OCI-LY1 (cell line): ENCODE data around the gene C20orf204.

Experiments used
- H2AFZ ChIP-seq: fragments of 200-600 bp; sonication (generic), shearing (Covaris generic); 2 replicates; pipeline ENCODE4 v1.6.0; 2014; ENCODE audit warnings: antibody characterized with exemption, mild to moderate bottlenecking, low read length
- H3F3A ChIP-seq: fragments of 200-600 bp; sonication (generic), shearing (Covaris generic); 2 replicates; pipeline ENCODE4 v1.6.0; 2014; ENCODE audit warnings: mild to moderate bottlenecking, antibody characterized with exemption, low read length, moderate library complexity; ENCODE audit not compliant: insufficient read depth
- H3K27ac ChIP-seq: fragments of 200-600 bp; sonication (generic); 2 replicates; pipeline ENCODE4 v1.5.1; 2014; ENCODE audit warnings: low read length, mixed run types, mild to moderate bottlenecking, low read depth; ENCODE audit not compliant: poor library complexity, severe bottlenecking
- H3K27me3 ChIP-seq: fragments of 200-600 bp; sonication (generic); 2 replicates; pipeline ENCODE4 v1.6.0; 2014; ENCODE audit warnings: antibody characterized with exemption, mild to moderate bottlenecking, low read length, moderate library complexity; ENCODE audit not compliant: insufficient read depth
- H3K36me3 ChIP-seq: fragments of 200-600 bp; sonication (generic); 2 replicates; pipeline ENCODE4 v1.6.1; 2014; ENCODE audit warnings: mild to moderate bottlenecking, antibody characterized with exemption, low read length, moderate library complexity, mixed read lengths; ENCODE audit not compliant: insufficient read depth
- H3K4me1 ChIP-seq: fragments of 200-600 bp; sonication (generic); 2 replicates; pipeline ENCODE4 v1.5.1; 2014; ENCODE audit warnings: mild to moderate bottlenecking, low read length, moderate library complexity; ENCODE audit not compliant: insufficient read depth, severe bottlenecking
- H3K4me2 ChIP-seq: fragments of 200-600 bp; sonication (generic), shearing (Covaris generic); 2 replicates; pipeline ENCODE4 v1.6.1; 2014; ENCODE audit warnings: low read length
- H3K4me3 ChIP-seq: fragments of 200-600 bp; sonication (generic); 2 replicates; pipeline ENCODE4 v1.5.1; 2014; ENCODE audit warnings: low read length, low read depth, mild to moderate bottlenecking, mixed read lengths; ENCODE audit not compliant: poor library complexity, severe bottlenecking
- H3K79me2 ChIP-seq: fragments of 200-600 bp; shearing (Covaris generic); 2 replicates; pipeline ENCODE4 v1.6.1; 2016; ENCODE audit warnings: mixed run types, low read length, mixed read lengths; ENCODE audit not compliant: insufficient read depth
- H3K9ac ChIP-seq: fragments of 200-600 bp; sonication (generic), shearing (Covaris generic); 2 replicates; pipeline ENCODE4 v1.6.1; 2014; ENCODE audit warnings: mild to moderate bottlenecking, low read length, mixed read lengths
- H3K9me2 ChIP-seq: fragments of 200-600 bp; sonication (generic), shearing (Covaris generic); 2 replicates; pipeline ENCODE4 v1.6.1; 2014; ENCODE audit warnings: low read depth, mild to moderate bottlenecking, low read length, mixed read lengths
- H3K9me3 ChIP-seq: fragments of 200-600 bp; shearing (Covaris generic); 2 replicates; pipeline ENCODE4 v1.6.1; 2014; ENCODE audit warnings: low read length, mixed read lengths
- H4K20me1 ChIP-seq: fragments of 200-600 bp; sonication (generic), shearing (Covaris generic); 2 replicates; pipeline ENCODE4 v1.6.0; 2016; ENCODE audit warnings: mild to moderate bottlenecking, low read length; ENCODE audit not compliant: insufficient read depth
- EZH2 ChIP-seq: fragments of 200-600 bp; sonication (generic), shearing (Covaris generic); IDR thresholded peaks from 2 replicates; pipeline ENCODE4 v1.8.0; 2017; ENCODE audit warnings: borderline replicate concordance, mixed run types, mild to moderate bottlenecking, antibody characterized with exemption, low read length, moderate library complexity, mixed read lengths
- TF ChIP-seq, protein P1 (sequence below): fragments of 200-600 bp; sonication (generic), shearing (Covaris generic); IDR thresholded peaks from 2 replicates; pipeline ENCODE4 v1.5.1; 2017; ENCODE audit warnings: mild to moderate bottlenecking, antibody characterized with exemption, low read length, moderate library complexity, mixed read lengths

C20orf204 gene

GRCh38 chr20:64024141-64024990 is 11.6 kb upstream of the C20orf204 start:
- Histone ChIP-seq H3K9me3 (no peaks in the 10 kb centered on the region), H3K4me3 (no peak overlapping the region), H2AFZ (no peak overlapping the region), H3K4me1 (no peaks in the 10 kb centered on the region), H3K27ac (no peak overlapping the region), H3K79me2 (no peaks in the 10 kb centered on the region), H3F3A (no peaks in the 10 kb centered on the region), H4K20me1 (no peaks in the 10 kb centered on the region), H3K36me3 (peaks cover 79% of the 10 kb centered on the region), H3K27me3 (no peaks in the 10 kb centered on the region), H3K4me2 (no peak overlapping the region), H3K9ac (no peak overlapping the region), H3K9me2 (no peaks in the 10 kb centered on the region)
- TF ChIP-seq, protein P1, sequence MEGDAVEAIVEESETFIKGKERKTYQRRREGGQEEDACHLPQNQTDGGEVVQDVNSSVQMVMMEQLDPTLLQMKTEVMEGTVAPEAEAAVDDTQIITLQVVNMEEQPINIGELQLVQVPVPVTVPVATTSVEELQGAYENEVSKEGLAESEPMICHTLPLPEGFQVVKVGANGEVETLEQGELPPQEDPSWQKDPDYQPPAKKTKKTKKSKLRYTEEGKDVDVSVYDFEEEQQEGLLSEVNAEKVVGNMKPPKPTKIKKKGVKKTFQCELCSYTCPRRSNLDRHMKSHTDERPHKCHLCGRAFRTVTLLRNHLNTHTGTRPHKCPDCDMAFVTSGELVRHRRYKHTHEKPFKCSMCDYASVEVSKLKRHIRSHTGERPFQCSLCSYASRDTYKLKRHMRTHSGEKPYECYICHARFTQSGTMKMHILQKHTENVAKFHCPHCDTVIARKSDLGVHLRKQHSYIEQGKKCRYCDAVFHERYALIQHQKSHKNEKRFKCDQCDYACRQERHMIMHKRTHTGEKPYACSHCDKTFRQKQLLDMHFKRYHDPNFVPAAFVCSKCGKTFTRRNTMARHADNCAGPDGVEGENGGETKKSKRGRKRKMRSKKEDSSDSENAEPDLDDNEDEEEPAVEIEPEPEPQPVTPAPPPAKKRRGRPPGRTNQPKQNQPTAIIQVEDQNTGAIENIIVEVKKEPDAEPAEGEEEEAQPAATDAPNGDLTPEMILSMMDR, result no peak
- TF ChIP-seq EZH2, result no peak

DNA sequence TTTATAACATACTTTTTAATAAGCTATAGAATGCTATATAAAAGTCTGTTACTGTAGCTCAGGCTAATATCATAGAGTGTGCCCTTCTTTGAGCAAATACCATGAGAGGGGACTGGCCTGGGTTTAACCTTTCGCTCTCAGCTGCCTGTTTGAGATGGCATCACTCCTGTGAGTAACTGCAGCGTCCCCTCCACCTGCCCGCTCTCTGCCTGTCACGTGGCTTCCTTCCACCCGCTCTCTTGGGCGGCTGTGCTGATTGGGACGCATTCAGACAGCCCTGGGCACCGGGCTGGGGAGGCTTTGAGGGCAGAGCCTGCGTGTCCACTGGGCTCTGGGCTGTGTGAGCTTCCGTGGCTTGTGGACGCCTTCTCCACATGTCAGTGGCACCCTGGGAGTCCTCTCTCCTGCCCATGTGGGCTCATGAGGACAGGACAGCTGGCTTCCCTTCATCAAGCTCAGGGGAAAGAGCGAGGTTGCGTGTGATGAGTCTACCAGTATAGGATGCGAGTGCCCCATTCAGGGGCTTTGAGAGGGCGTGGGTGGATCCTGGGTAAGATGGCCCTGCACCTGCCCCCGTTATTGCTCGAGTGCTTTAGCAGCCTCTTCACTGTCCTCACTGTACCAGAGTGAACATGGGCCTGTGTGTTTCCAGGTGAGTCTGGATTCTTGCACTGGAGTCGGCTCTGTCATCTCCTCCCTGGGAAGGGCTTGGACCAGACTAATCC is 10.7 kb upstream of the C20orf204 start:
- no peak overlapping the region for H3K4me2 ChIP-seq
- no peaks in the 10 kb centered on the region for H3K4me1 ChIP-seq
- no peak overlapping the region for H3K9ac ChIP-seq
- H3K9me2 ChIP-seq, result no peaks in the 10 kb centered on the region
- no peaks in the 10 kb centered on the region for H4K20me1 ChIP-seq
- H3K79me2 ChIP-seq, result no peaks in the 10 kb centered on the region
- no peak overlapping the region for H3K4me3 ChIP-seq
- H3K27me3 ChIP-seq, result no peaks in the 10 kb centered on the region
- peaks cover 78% of the 10 kb centered on the region for H3K36me3 ChIP-seq
- H3F3A ChIP-seq, result no peaks in the 10 kb centered on the region
- H3K27ac ChIP-seq, result no peak overlapping the region
- H2AFZ ChIP-seq, result no peak overlapping the region
- H3K9me3 ChIP-seq, result no peaks in the 10 kb centered on the region
- TF ChIP-seq, protein P1, result no peak
- TF ChIP-seq EZH2, result no peak

DNA sequence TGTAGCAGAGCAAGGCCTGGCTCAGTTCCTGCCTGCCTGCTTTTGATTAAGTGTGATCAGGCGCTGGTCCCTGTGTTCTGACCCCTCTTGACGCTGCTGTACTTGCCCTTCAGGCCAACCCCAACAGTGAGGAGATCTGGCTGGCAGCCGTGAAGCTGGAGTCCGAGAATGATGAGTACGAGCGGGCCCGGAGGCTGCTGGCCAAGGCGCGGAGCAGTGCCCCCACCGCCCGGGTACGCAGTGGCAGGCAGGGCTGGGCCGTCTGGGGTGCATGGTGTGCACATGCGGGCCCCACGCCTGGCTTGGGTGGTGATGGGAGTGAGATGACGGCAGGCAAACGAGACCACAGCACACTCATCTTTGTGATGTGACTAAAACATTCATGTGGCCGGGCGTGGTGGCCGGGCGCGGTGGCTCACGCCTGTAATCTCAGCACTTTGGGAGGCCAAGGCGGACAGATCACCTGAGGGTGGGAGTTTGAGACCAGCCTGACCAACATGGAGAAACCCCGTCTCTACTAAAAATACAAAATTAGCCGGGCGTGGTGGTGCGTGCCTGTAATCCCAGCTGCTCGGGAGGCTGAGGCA is 10.1 kb upstream of the C20orf204 start:
- H4K20me1 ChIP-seq, result no peaks in the 10 kb centered on the region
- H3K9me2 ChIP-seq, result no peaks in the 10 kb centered on the region
- no peak overlapping the region for H3K9ac ChIP-seq
- H3K4me2 ChIP-seq, result no peak overlapping the region
- H3K4me3 ChIP-seq, result no peak overlapping the region
- TF ChIP-seq, protein P1, result no peak
- TF ChIP-seq EZH2, result no peak
- H3K9me3 ChIP-seq, result no peaks in the 10 kb centered on the region
- H3F3A ChIP-seq, result no peaks in the 10 kb centered on the region
- peaks cover 81% of the 10 kb centered on the region for H3K36me3 ChIP-seq
- H3K27me3 ChIP-seq, result no peaks in the 10 kb centered on the region
- H3K79me2 ChIP-seq, result no peaks in the 10 kb centered on the region
- no peak overlapping the region for H2AFZ ChIP-seq
- H3K27ac ChIP-seq, result no peak overlapping the region
- H3K4me1 ChIP-seq, result no peaks in the 10 kb centered on the region
